NCI-H146 treated with DMSO at 0.1 percent for 48 hours (cell line): ENCODE results near the gene DNAJC17.

Experiments used
- DNase-seq: peaks from one replicate; lab custom pipeline; 2025; ENCODE audit not compliant: unreplicated experiment; lab: John Stamatoyannopoulos, UW

Gene DNAJC17

DNA sequence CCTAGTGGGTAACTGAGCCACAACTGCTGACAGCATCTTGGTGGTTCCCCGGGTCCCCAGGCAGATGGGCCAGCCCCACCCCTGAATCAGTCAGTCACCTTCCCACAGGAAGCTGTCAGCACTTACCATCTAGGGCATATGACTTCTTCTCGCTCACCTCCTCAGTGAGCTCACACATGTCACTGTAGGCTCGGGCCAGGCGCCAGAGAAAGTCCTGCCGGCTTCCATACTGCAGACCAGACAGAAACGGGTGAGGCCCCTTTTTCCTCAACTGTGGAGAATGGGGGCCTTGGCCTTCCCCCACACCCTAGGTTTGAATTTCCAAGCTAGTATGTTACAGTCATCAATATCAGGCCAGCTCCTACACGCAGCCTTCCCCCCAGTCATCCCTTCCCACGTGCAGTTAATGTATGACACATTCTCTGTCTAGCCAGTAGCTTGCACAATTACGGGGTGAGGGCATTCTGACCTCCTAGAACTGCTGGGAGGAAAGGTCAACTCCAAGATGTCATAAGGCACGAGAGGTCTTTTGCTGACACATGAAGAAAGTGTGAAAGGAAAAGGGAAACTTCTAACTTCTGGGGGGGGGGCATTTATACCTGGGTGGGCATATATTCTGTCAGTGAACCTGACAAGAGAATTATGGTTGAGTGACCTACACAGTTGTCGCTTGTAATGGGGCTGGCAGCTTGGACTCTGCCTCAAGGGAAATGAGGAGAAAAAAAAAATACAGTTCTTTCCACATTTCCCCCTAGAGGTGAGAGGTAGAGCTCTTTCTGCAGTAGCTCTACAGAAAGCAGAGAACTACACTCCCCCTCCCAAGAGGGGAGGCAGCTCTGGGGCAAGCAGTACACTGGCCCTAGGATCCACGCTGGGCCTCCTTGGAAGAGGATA is 63.1 kb downstream of the DNAJC17 start:
- DNase-seq: no peak

DNA sequence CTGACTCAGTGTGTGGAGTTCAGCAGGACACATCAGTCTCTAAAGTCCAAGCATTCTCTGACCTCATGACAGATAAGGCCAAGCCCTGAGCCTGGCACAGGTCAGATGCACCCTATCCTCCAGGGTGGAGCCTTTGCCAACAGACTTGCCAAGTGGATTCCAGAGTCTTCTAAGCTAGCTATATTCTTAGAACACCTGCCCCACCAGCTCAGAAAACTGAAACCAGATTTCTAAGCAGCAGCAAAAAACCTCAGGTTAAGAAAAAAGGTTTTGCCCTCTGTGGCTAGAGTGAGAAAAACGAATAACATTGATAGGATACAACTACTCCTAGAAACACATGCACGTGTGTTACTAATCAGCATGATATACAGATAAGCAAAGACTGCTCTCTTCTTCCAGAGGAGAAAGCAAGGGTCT is 63.8 kb downstream of the DNAJC17 start:
- DNase-seq: no peak

DNA sequence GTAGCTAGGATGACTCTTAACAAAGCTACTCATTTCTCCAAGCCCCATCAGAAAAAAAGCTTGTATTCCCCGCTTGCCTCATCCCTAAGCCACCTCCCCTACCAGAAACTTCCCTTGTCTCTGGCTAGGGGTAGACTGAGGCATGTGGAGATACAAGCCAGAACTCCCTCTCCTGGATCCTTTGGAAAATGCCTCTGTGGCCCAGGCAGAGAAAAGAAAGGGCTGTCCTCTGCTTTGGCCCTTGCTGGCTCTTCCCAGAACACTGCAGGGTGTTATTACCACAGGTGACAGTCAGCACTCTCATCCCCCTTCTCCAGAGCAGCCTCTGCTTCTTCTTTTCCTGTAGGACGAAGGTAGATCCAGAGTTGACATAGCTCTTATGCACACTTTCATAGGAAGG is 67.4 kb downstream of the DNAJC17 start:
- no peak for DNase-seq

DNA sequence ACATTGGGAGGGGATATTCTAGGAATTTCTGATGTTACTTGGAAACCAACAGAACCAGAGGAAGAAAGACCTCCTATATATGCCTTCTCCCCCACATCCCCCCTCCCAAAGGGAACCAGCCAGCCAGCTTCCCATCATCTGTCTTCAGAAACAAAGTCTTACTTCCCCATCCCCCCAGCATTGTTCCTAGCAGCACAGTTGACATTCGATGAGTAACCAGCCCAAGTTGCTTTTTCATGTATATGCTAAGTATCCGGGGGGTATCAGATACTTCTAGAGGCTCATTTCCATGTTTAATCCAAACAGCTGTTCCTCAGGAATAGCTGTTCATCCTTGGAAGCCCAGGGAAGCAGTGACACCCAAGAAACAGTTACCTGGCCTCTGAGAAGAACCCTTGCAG is 68.2 kb downstream of the DNAJC17 start:
- no peak for DNase-seq

DNA sequence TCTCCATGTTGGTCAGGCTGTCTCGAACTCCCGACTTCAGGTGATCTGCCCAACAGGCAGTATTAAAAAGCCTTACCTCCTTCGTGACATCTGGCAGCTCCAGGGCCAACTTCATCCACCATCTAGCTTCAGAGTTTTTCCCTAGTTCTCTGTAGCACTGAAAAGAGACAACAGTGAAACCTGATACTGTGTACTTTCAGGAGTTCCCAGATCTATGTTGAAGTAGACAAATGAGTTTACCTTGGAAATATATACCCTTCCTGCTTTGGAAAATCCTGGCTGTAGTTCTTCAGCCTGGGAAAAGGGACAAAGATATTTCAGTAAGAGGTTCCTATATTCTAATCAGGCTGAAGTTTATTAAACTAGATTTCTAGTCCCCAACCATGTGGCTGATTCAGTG is 70.2 kb downstream of the DNAJC17 start:
- DNase-seq: no peak

DNA sequence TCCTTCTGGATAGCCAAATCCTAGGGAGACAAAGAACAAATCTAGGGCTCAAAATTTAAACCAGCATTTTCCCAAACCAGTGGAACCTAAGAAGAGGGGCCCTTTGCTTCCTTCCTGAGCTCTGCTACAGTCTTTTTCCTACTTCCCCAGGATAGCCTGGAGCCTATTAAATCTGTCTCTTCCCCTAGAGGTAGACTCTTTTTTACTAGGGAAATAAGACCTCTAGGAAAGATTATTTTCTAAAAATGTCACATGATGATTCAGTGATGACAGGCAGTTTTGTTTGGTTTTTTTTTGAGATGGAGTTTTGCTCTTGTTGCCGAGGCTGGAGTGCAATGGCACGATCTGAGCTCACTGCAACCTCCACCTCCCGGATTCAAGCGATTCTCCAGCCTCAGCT is 70.7 kb downstream of the DNAJC17 start:
- no peak for DNase-seq

DNA sequence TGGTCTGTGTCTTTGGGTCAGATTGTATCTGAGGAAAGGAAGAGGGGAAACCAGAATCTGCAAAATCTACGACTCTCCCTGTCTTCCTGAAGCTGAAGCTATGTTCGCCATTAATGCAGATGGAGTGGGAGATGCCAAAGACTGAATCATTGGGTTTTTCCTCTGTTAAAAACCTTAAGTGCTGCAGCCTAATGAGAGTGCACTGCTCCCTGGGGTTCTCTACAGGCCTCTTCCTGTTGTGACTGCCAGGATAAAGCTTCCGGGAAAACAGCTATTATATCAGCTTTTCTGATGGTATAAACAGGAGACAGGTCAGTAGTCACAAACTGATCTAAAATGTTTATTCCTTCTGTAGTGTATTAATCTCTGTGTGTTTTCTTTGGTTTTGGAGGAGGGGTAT is 76.2 kb downstream of the DNAJC17 start:
- DNase-seq: no peak

DNA sequence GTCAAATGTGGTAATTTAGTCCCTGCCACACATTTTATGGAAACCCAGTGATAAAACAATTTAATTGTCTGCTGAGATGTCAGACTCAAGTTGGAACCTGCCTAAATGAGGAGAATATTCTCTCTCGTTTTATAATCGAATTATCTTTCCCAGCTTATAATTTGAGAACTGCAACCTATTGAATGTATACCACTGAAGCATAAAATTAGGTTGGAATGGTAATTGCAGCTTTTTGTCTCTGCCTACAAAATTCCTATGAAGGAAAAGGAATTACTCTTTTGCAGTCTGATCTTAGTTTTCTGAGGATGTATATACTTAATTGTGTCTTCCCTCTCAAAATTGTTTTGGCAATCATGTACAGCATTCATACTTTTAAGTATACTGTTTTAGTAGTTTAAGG is 83.4 kb downstream of the DNAJC17 start:
- DNase-seq: no peak

DNA sequence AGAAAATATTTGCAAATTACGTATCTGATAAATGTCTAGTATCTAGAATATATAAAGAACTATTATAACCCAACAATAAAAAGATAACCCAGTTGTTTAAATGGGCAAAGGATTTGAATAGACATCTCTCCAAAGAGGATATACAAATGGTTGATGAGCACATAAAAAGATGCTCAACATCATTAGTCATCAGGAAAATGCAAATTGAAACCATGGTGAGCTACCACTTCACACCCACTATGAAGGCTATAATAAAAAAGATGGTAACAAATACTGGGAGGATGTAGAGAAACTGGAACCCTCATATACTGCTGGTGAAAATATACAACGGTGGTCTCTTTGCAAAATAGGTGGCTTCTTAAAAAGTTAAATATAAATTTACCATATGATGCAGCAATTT is 84.3 kb downstream of the DNAJC17 start:
- no peak for DNase-seq

DNA sequence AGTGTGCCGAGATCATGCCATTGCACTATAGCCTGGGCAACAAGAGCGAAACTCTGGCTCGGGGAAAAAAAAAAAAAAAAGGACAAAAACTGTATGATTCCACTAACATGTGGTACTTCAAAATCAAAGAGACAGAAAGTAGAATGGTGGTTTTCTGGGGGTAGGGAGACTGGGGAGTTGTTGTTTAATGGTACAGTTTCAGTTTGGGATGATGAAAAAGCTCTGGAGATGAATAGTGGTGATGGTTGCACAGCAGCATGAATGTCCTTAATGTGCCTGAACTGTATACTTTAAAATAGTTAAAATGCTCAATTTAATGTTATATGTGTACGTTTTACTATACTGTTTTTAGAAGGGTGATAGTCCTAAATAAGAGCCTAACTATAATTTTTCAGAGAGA is 84.9 kb downstream of the DNAJC17 start:
- no peak for DNase-seq

DNA sequence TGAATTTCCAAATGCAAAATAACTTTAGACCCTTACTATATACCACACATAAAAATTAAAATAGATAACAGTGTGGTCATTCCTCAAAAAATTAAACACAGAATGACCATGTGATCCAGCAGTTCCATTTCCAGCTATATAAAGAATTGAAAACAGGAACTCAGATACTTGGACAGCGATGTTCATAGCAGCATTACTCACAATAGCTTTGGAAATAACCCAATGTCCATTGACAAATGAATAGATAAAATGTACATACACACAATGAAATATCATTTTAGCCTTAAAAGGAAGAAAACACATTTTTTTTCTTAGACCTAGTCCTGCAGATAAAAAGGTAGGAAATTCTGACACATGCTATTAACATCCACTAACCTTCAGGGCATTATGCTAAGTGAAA is 85.6 kb downstream of the DNAJC17 start:
- no peak for DNase-seq

DNA sequence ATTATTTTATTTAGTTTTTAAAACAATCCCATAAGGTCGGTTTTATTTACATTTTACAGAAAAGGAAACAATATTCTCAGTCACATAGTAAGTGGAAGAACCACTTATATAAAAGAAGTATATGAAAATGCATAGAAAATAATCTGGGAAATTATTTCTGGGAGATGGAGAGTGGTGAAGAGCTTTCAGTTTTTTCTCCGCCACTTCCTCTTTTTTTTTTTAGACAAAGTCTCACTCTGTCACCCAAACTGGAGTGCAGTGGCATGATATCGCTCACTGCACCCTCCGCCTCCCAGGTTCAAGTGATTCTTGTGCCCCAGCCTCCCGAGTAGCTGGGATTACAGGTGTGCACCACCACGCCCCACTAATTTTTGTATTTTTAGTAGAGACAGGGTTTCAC is 91.1 kb downstream of the DNAJC17 start:
- no peak for DNase-seq
